ENCODE data around the gene LBH. TPM values are rescaled to one million over a fixed set of nuclear protein-coding genes. Genes with fewer than 3 reads are reported as not detected.

The LBH gene
- total and polyA plus RNA-seq, 2 experiments from 2014 or later: 17.5 to 30.3 TPM

GRCh38 chr2:30248791-30249190 is 17.5 kb downstream of the LBH start (continued):
- TF ChIP-seq REST (IDR thresholded peaks at IDR 0.05; ENCODE audit: unreplicated experiment) (no peak), STAT1 (IDR thresholded peaks at IDR 0.05; ENCODE audit: unreplicated experiment) (no peak)

- H3K27ac Mint-ChIP-seq: no peak overlapping the region
- no peak overlapping the region for H3K4me3 Mint-ChIP-seq
- TF ChIP-seq STAT1 (IDR thresholded peaks at IDR 0.05; ENCODE audit: unreplicated experiment): no peak
- TF ChIP-seq ZNF114 (CRISPR knock-in tag; IDR thresholded peaks at IDR 0.05): no peak
- no peak for TF ChIP-seq CREB1 (CRISPR knock-in tag; IDR thresholded peaks at IDR 0.05; ENCODE audit: low read depth)
- no peak for TF ChIP-seq EZH2 (IDR thresholded peaks at IDR 0.05; ENCODE audit: low read depth, unreplicated experiment)
- TF ChIP-seq CTCF (conservative IDR thresholded peaks at IDR 0.05; ENCODE audit: low read depth in 2 of 2): no peak
- Histone ChIP-seq H3K4me3 (no peak overlapping the region), H3F3A (replicated peaks; ENCODE audit: low read depth) (no peaks in the 10 kb centered on the region), H3K9me2 (ENCODE audit: insufficient read depth) (no peaks in the 10 kb centered on the region), H3K27me3 (ENCODE audit: insufficient read depth) (no peaks in the 10 kb centered on the region), H3K4me2 (no peak overlapping the region), H3K4me1 (ENCODE audit: insufficient read depth) (0 out of 2 replicates have a peak, but pooled peaks cover 4% of the 10 kb centered on the region), H3K27ac (ENCODE audit: low read depth) (no peak overlapping the region), H3K36me3 (ENCODE audit: insufficient read depth) (no peaks in the 10 kb centered on the region), H3K79me2 (replicated peaks; ENCODE audit: insufficient read depth) (peaks cover 6% of the 10 kb centered on the region; the same call in 1 of the 2 replicates), H2AFZ (no peak overlapping the region), H4K20me1 (replicated peaks; ENCODE audit: insufficient read depth) (no peaks in the 10 kb centered on the region)
- peaks cover 5% of the 10 kb centered on the region for H3K27me3 Mint-ChIP-seq (ENCODE audit: insufficient read depth, low read depth, poor library complexity)
- peaks cover 7% of the 10 kb centered on the region; the same call in 1 of the 3 replicates for H3K4me1 Mint-ChIP-seq
- no peak for ATAC-seq
- no peak for DNase-seq (ENCODE audit: low spot score)
- H3K36me3 Mint-ChIP-seq (ENCODE audit: low read depth): peaks cover 16% of the 10 kb centered on the region; the same call in 2 of the 3 replicates
- no peaks in the 10 kb centered on the region for H3K9me3 Mint-ChIP-seq
Observed at GRCh38 chr2:30249354-30249753, 18.0 kb downstream of the LBH start.

- Histone ChIP-seq H4K20me1 (replicated peaks; ENCODE audit: insufficient read depth) (no peaks in the 10 kb centered on the region), H3K9me2 (ENCODE audit: insufficient read depth) (no peaks in the 10 kb centered on the region), H3K79me2 (replicated peaks; ENCODE audit: insufficient read depth) (peaks cover 6% of the 10 kb centered on the region; the same call in 1 of the 2 replicates), H3K4me1 (ENCODE audit: insufficient read depth) (0 out of 2 replicates have a peak, but pooled peaks cover 4% of the 10 kb centered on the region), H3K4me3 (no peak overlapping the region), H2AFZ (no peak overlapping the region), H3K27me3 (ENCODE audit: insufficient read depth) (no peaks in the 10 kb centered on the region), H3K36me3 (ENCODE audit: insufficient read depth) (no peaks in the 10 kb centered on the region), H3K27ac (ENCODE audit: low read depth) (no peak overlapping the region), H3K4me2 (no peak overlapping the region), H3F3A (replicated peaks; ENCODE audit: low read depth) (no peaks in the 10 kb centered on the region)
- Mint-ChIP-seq H3K4me1 (peaks cover 7% of the 10 kb centered on the region; the same call in 1 of the 3 replicates), H3K36me3 (ENCODE audit: low read depth) (peaks cover 16% of the 10 kb centered on the region; the same call in 2 of the 3 replicates), H3K27ac (no peak overlapping the region), H3K9me3 (no peaks in the 10 kb centered on the region), H3K4me3 (no peak overlapping the region), H3K27me3 (ENCODE audit: insufficient read depth, low read depth, poor library complexity) (peaks cover 5% of the 10 kb centered on the region)
- no peak for ATAC-seq
- DNase-seq (ENCODE audit: low spot score): no peak
- TF ChIP-seq EZH2phosphoT487 (IDR thresholded peaks at IDR 0.05; ENCODE audit: unreplicated experiment) (no peak), ZNF462 (CRISPR knock-in tag; IDR thresholded peaks at IDR 0.05) (no peak), STAT1 (IDR thresholded peaks at IDR 0.05; ENCODE audit: unreplicated experiment) (no peak)
Observed at GRCh38 chr2:30250421-30250820, 19.1 kb downstream of the LBH start.
